HepG2 (cell line): Measurements from ENCODE around the gene ZNF148.

ENCODE experiments used
- RFX1 ChIP-seq: fragments of 450-650 bp; IDR thresholded peaks from 2 replicates; pipeline ENCODE4 v1.6.1; 2017
- YEATS2 ChIP-seq: sonication (generic); formaldehyde crosslinking; IDR thresholded peaks from 2 replicates; pipeline ENCODE4 v1.4.0; 2020; ENCODE audit warnings: missing genetic modification reagents, borderline replicate concordance

DNA sequence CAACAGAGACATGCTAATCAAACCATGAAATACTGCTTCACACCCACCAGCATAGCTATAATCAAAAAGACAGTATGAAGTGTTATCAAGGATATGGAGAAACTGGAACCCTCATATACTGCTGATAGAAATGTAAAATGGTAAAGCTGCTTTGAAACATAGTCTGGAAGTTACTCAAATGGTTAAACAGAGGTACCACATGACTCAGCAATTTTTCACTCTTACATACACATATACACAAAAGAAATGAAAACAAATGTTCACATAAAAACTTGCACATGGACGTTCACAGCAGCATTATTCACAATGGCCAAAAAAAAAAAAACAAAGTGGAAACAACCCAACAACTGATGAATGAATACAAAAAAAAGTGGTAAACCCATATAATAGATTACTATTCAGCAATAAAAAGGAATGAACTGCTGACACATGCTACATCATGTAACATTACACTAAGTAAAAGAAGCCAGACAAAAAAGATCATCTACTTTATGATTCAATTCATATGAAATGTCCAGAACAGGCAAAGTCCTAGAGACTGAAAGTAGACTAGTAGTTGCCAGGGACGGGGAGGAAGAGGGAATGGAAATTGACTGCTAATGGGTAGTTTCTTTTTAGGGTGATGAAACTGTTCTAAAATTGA lies 23.2 kb downstream of the ZNF148 start:
- TF ChIP-seq RFX1 (no peak), YEATS2 (no peak)
